GM12878 (cell line): Measurements from ENCODE around the gene CCDC17. TPM values are rescaled to one million over a fixed set of nuclear protein-coding genes. Genes with fewer than 3 reads are reported as not detected.

Experiments
- CREB1 ChIP-seq: IDR thresholded peaks from 2 replicates; pipeline ENCODE4 v1.6.1; 2012; ENCODE audit warnings: low read depth, mild to moderate bottlenecking, inconsistent platforms
- DPF2 ChIP-seq: fragments of 450-650 bp; IDR thresholded peaks from 2 replicates; pipeline ENCODE4 v1.6.1; 2017; ENCODE audit warnings: mild to moderate bottlenecking
- EP300 ChIP-seq, 2 experiments: fragments of 150-350 bp in 1 of 2; IDR thresholded peaks; 2 replicates each; pipeline ENCODE4 v1.6.1; 2011 to 2012; ENCODE audit warnings: low read depth in 2 of 2, low read length in 2 of 2, borderline replicate concordance in 1 of 2, improper control_type of control experiment in 1 of 2, inconsistent platforms in 1 of 2; ENCODE audit not compliant: control insufficient read depth in 1 of 2
- SIX5 ChIP-seq: IDR thresholded peaks from 2 replicates; pipeline ENCODE4 v1.6.1; 2011; ENCODE audit warnings: mild to moderate bottlenecking, low read depth, low read length, moderate library complexity; ENCODE audit not compliant: severe bottlenecking
- ZNF207 ChIP-seq: fragments of 450-650 bp; IDR thresholded peaks from 2 replicates; pipeline ENCODE4 v1.6.1; 2014; ENCODE audit warnings: antibody characterized with exemption, mild to moderate bottlenecking, borderline replicate concordance
- ZNF384 ChIP-seq: IDR thresholded peaks from 2 replicates; pipeline ENCODE4 v1.6.1; 2012; ENCODE audit warnings: low read depth, mild to moderate bottlenecking, low read length, improper control_type of control experiment, borderline replicate concordance
- polyA plus RNA-seq, 11 experiments: library from polyadenylated mRNA; depleted of rRNA in 4 of 11; unstranded in 6 of 11; stranded (reverse) in 5 of 11; fragments of >200 nt; fragmentation: Nextera tagmentation in 4 of 11; fragmentation: Illumina TruSeq in 1 of 11; extraction: Ambion mirVana in 4 of 11; extraction: Trizol in 1 of 11; gene quantifications; 1 replicate in 1 of 11; 2 replicates in 10 of 11; pipeline versions ENCODE4 v1.2.1 to v1.2.3, GENCODE V29; 2011 to 2016; ENCODE audit warnings: inconsistent platforms in 2 of 11, missing spikeins in 2 of 11, low read depth in 1 of 11
- total RNA-seq, 4 experiments: library from RNA; depleted of rRNA in 3 of 4; stranded (reverse); fragments of >200 nt in 3 of 4; fragmentation: Illumina TruSeq in 1 of 4; extraction: Trizol in 1 of 4; gene quantifications; 2 replicates each; pipeline versions ENCODE4 v1.2.1 to v1.2.3, GENCODE V29; 2013 to 2021
- TF ChIP-seq, protein P1 (sequence below): fragments of 450-650 bp; formaldehyde crosslinking; IDR thresholded peaks from 2 replicates; pipeline ENCODE4 v1.4.0; 2022; ENCODE audit warnings: mild to moderate bottlenecking, moderate library complexity
- TF ChIP-seq, protein P2 (sequence below): fragments of 450-650 bp; formaldehyde crosslinking; IDR thresholded peaks from 2 replicates; pipeline ENCODE4 v1.4.0; 2020; ENCODE audit warnings: mild to moderate bottlenecking, moderate library complexity

CCDC17 gene
- total and polyA plus RNA-seq, 10 of the 15 experiments (the other 5 are each of a cell fraction or from before 2014, with no cell fraction given), result 0.15 to 1.9 (median 0.69) TPM

GRCh38 chr1:45583666-45584350, 40.0 kb downstream of the CCDC17 start, which contains the start of gene NASP (continued):
- TF ChIP-seq ZNF384 (no peak), EP300 (IDR thresholded peaks at IDR 0.05; ENCODE audit: borderline replicate concordance in 1 of 2, control insufficient read depth in 1 of 2, low read depth in 2 of 2, low read length in 2 of 2) (no peak), CREB1 (no peak), SIX5 (no peak), ZNF207 (peak; percentile 83; the same call in 1 of the 2 replicates), DPF2 (no peak)
- TF ChIP-seq, protein P1, sequence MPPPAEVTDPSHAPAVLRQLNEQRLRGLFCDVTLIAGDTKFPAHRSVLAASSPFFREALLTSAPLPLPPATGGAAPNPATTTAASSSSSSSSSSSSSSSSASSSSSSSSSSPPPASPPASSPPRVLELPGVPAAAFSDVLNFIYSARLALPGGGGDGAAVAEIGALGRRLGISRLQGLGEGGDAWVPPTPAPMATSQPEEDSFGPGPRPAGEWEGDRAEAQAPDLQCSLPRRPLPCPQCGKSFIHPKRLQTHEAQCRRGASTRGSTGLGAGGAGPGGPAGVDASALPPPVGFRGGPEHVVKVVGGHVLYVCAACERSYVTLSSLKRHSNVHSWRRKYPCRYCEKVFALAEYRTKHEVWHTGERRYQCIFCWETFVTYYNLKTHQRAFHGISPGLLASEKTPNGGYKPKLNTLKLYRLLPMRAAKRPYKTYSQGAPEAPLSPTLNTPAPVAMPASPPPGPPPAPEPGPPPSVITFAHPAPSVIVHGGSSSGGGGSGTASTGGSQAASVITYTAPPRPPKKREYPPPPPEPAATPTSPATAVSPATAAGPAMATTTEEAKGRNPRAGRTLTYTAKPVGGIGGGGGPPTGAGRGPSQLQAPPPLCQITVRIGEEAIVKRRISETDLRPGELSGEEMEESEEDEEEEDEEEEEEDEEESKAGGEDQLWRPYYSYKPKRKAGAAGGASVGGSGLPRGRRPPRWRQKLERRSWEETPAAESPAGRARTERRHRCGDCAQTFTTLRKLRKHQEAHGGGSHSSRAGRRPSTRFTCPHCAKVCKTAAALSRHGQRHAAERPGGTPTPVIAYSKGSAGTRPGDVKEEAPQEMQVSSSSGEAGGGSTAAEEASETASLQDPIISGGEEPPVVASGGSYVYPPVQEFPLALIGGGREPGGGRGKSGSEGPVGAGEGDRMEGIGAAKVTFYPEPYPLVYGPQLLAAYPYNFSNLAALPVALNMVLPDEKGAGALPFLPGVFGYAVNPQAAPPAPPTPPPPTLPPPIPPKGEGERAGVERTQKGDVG (CRISPR knock-in tag), result no peak
- TF ChIP-seq, protein P2, sequence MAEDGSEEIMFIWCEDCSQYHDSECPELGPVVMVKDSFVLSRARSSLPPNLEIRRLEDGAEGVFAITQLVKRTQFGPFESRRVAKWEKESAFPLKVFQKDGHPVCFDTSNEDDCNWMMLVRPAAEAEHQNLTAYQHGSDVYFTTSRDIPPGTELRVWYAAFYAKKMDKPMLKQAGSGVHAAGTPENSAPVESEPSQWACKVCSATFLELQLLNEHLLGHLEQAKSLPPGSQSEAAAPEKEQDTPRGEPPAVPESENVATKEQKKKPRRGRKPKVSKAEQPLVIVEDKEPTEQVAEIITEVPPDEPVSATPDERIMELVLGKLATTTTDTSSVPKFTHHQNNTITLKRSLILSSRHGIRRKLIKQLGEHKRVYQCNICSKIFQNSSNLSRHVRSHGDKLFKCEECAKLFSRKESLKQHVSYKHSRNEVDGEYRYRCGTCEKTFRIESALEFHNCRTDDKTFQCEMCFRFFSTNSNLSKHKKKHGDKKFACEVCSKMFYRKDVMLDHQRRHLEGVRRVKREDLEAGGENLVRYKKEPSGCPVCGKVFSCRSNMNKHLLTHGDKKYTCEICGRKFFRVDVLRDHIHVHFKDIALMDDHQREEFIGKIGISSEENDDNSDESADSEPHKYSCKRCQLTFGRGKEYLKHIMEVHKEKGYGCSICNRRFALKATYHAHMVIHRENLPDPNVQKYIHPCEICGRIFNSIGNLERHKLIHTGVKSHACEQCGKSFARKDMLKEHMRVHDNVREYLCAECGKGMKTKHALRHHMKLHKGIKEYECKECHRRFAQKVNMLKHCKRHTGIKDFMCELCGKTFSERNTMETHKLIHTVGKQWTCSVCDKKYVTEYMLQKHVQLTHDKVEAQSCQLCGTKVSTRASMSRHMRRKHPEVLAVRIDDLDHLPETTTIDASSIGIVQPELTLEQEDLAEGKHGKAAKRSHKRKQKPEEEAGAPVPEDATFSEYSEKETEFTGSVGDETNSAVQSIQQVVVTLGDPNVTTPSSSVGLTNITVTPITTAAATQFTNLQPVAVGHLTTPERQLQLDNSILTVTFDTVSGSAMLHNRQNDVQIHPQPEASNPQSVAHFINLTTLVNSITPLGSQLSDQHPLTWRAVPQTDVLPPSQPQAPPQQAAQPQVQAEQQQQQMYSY, result no peak
- TF ChIP-seq, all 136 proteins: peak for 47
